SK-N-SH (cell line): Measurements from ENCODE around the gene MAP1B. TPM values are rescaled to one million over a fixed set of nuclear protein-coding genes. Genes with fewer than 3 reads are reported as not detected.

Experiments
- CTCF ChIA-PET: fragments of 300-600, 350-600 bp; formaldehyde crosslinking; extraction: SDS; loops from one replicate; lab custom pipeline; 2021; lab: Yijun Ruan, JAX
- POLR2A ChIA-PET: fragments of 350-600 bp; sonication (Branson Sonifier 250); formaldehyde crosslinking; extraction: SDS; loops from one replicate; lab custom pipeline; 2020; ENCODE audit warnings: antibody characterized with exemption, inconsistent platforms; lab: Yijun Ruan, JAX
- DNase-seq: peaks from one replicate; pipeline ENCODE4 v3.0.0; 2012
- H2AFZ ChIP-seq: fragments of 200-600 bp; sonication (generic); 2 replicates; pipeline ENCODE4 v1.8.1; 2016; ENCODE audit warnings: antibody characterized with exemption, mild to moderate bottlenecking, low read depth
- H3F3A ChIP-seq: fragments of 200-600 bp; sonication (generic); replicated peaks from 2 replicates; pipeline ENCODE3; 2016; ENCODE audit warnings: antibody characterized with exemption, mild to moderate bottlenecking; ENCODE audit not compliant: insufficient read depth
- H3K27ac ChIP-seq, 2 experiments: fragments of 200-500 bp in 1 of 2; fragments of 200-600 bp in 1 of 2; sonication (Bioruptor generic) in 1 of 2; sonication (generic), shearing (Covaris generic) in 1 of 2; 2 replicates each; pipeline versions ENCODE4 v1.5.1 to v1.6.1; 2014 to 2016; ENCODE audit warnings: low read depth in 2 of 2, inconsistent platforms in 1 of 2, low read length in 1 of 2, mild to moderate bottlenecking in 1 of 2, mixed read lengths in 1 of 2
- H3K27me3 ChIP-seq: fragments of 200-600 bp; sonication (generic), shearing (Covaris generic); 2 replicates; pipeline ENCODE4 v1.6.1; 2016; ENCODE audit warnings: mixed run types; ENCODE audit not compliant: insufficient read depth
- H3K36me3 ChIP-seq, 2 experiments: fragments of 200-500 bp in 1 of 2; fragments of 200-600 bp in 1 of 2; sonication (Bioruptor generic) in 1 of 2; sonication (generic) in 1 of 2; replicated peaks in 1 of 2; 2 replicates each; pipeline versions ENCODE3 to v1.5.1; 2014 to 2016; ENCODE audit warnings: low read length in 1 of 2, mild to moderate bottlenecking in 1 of 2; ENCODE audit not compliant: insufficient read depth in 2 of 2, control insufficient read depth in 1 of 2
- H3K4me1 ChIP-seq, 2 experiments: fragments of 200-500 bp in 1 of 2; fragments of 200-600 bp in 1 of 2; sonication (Bioruptor generic) in 1 of 2; sonication (generic), shearing (Covaris generic) in 1 of 2; 2 replicates each; pipeline versions ENCODE4 v1.5.1 to v1.6.1; 2014 to 2016; ENCODE audit warnings: low read depth in 1 of 2, low read length in 1 of 2, mixed run types in 1 of 2; ENCODE audit not compliant: insufficient read depth in 2 of 2, control insufficient read depth in 1 of 2
- H3K4me2 ChIP-seq: fragments of 200-600 bp; sonication (generic), shearing (Covaris generic); 2 replicates; pipeline ENCODE4 v1.6.1; 2017; ENCODE audit warnings: mixed run types
- H3K4me3 ChIP-seq, 2 experiments: fragments of 200-500 bp in 1 of 2; fragments of 200-600 bp in 1 of 2; sonication (Bioruptor generic) in 1 of 2; sonication (generic), shearing (Covaris generic) in 1 of 2; 2 replicates each; pipeline versions ENCODE4 v1.5.1 to v1.8.1; 2014 to 2016; ENCODE audit warnings: low read depth in 2 of 2, inconsistent platforms in 1 of 2, low read length in 1 of 2, mild to moderate bottlenecking in 1 of 2, mixed read lengths in 1 of 2, moderate library complexity in 1 of 2
- H3K79me2 ChIP-seq: fragments of 200-600 bp; sonication (generic); 2 replicates; pipeline ENCODE4 v1.8.1; 2017; ENCODE audit warnings: mild to moderate bottlenecking; ENCODE audit not compliant: insufficient read depth
- H3K9ac ChIP-seq: fragments of 200-600 bp; sonication (generic); 2 replicates; pipeline ENCODE4 v1.6.1; 2017; ENCODE audit warnings: mixed run types
- H3K9me2 ChIP-seq: fragments of 200-600 bp; sonication (generic); 2 replicates; pipeline ENCODE4 v1.6.1; 2017; ENCODE audit warnings: mixed run types
- H3K9me3 ChIP-seq: fragments of 200-600 bp; sonication (generic); 2 replicates; pipeline ENCODE4 v1.6.1; 2017; ENCODE audit warnings: mixed run types, mild to moderate bottlenecking, moderate library complexity
- H4K20me1 ChIP-seq: fragments of 200-600 bp; sonication (generic); 2 replicates; pipeline ENCODE4 v1.6.1; 2017; ENCODE audit warnings: mild to moderate bottlenecking, mixed run types; ENCODE audit not compliant: insufficient read depth
- CTCF ChIP-seq: fragments of 200-600 bp; sonication (generic); IDR thresholded peaks from 2 replicates; pipeline ENCODE4 v1.6.1; 2017; ENCODE audit warnings: antibody characterized with exemption, mild to moderate bottlenecking, moderate library complexity
- ELF1 ChIP-seq: IDR thresholded peaks from 2 replicates; pipeline ENCODE4 v1.4.0; 2012
- EZH2phosphoT487 ChIP-seq: fragments of 200-600 bp; sonication (generic); IDR thresholded peaks from 2 replicates; pipeline ENCODE4 v1.6.1; 2017; ENCODE audit warnings: low read depth, mixed run types, mild to moderate bottlenecking, antibody characterized with exemption, moderate library complexity, borderline replicate concordance
- FOSL2 ChIP-seq: IDR thresholded peaks from 2 replicates; pipeline ENCODE4 v1.4.0; 2012; ENCODE audit warnings: low read depth, mild to moderate bottlenecking, moderate library complexity, borderline replicate concordance
- FOXM1 ChIP-seq: IDR thresholded peaks from 2 replicates; pipeline ENCODE4 v1.4.0; 2012; ENCODE audit warnings: low read depth, mild to moderate bottlenecking
- GABPA ChIP-seq: IDR thresholded peaks from 2 replicates; pipeline ENCODE4 v1.4.0; 2012; ENCODE audit warnings: low read depth, mild to moderate bottlenecking
- JUND ChIP-seq: IDR thresholded peaks from 2 replicates; pipeline ENCODE4 v1.4.0; 2012
- MEF2A ChIP-seq: IDR thresholded peaks from 2 replicates; pipeline ENCODE4 v1.4.0; 2012; ENCODE audit warnings: low read depth, borderline replicate concordance
- MXI1 ChIP-seq: IDR thresholded peaks from 2 replicates; pipeline ENCODE4 v1.6.1; 2012; ENCODE audit warnings: mild to moderate bottlenecking, low read depth, low read length, improper control_type of control experiment
- NFIC ChIP-seq: IDR thresholded peaks from 2 replicates; pipeline ENCODE4 v1.4.0; 2012; ENCODE audit warnings: borderline replicate concordance
- NRF1 ChIP-seq: IDR thresholded peaks from 2 replicates; pipeline ENCODE4 v1.6.1; 2012; ENCODE audit warnings: low read depth, mild to moderate bottlenecking, low read length
- POLR2AphosphoS5 ChIP-seq: IDR thresholded peaks from 2 replicates; pipeline ENCODE4 v1.6.1; 2012; ENCODE audit warnings: low read depth, low read length
- REST ChIP-seq: IDR thresholded peaks from 2 replicates; pipeline ENCODE4 v1.6.1; 2012; ENCODE audit warnings: mild to moderate bottlenecking, low read depth, low read length, moderate library complexity
- RXRA ChIP-seq: IDR thresholded peaks from 2 replicates; pipeline ENCODE4 v1.4.0; 2012; ENCODE audit warnings: low read depth, mild to moderate bottlenecking, borderline replicate concordance
- SIN3A ChIP-seq: IDR thresholded peaks from 2 replicates; pipeline ENCODE4 v1.6.1; 2012; ENCODE audit warnings: low read depth, mild to moderate bottlenecking, low read length, moderate library complexity, borderline replicate concordance
- TAF1 ChIP-seq: IDR thresholded peaks from 2 replicates; pipeline ENCODE4 v1.6.1; 2012; ENCODE audit warnings: low read depth, mild to moderate bottlenecking, low read length, moderate library complexity, borderline replicate concordance
- TCF12 ChIP-seq: IDR thresholded peaks from 2 replicates; pipeline ENCODE4 v1.4.0; 2012
- YY1 ChIP-seq: IDR thresholded peaks from 2 replicates; pipeline ENCODE4 v1.4.0; 2012; ENCODE audit warnings: low read depth, mild to moderate bottlenecking
- ZBTB33 ChIP-seq: IDR thresholded peaks from 2 replicates; pipeline ENCODE4 v1.4.0; 2012; ENCODE audit warnings: low read depth, borderline replicate concordance
- WGBS: methylation state at CpG from one replicate; pipeline ENCODE4 v1.1.6; 2017; ENCODE audit warnings: low lambda C conversion rate; 5-methylcytosine and 5-hydroxymethylcytosine counted together
- polyA plus RNA-seq, 3 experiments: library from polyadenylated mRNA; depleted of rRNA; stranded (reverse); fragments of >200 nt; gene quantifications; 2 replicates each; pipeline ENCODE4 v1.2.3, GENCODE V29; 2012
- TF ChIP-seq, protein P1 (sequence below): IDR thresholded peaks from 2 replicates; pipeline ENCODE4 v1.4.0; 2012; ENCODE audit warnings: low read depth
- TF ChIP-seq, protein P2 (sequence below): fragments of 150-350 bp; IDR thresholded peaks from 2 replicates; pipeline ENCODE4 v1.6.1; 2016; ENCODE audit warnings: mild to moderate bottlenecking, low read depth, low read length
- TF ChIP-seq, protein P3 (sequence below): IDR thresholded peaks from 2 replicates; pipeline ENCODE4 v1.4.0; 2012; ENCODE audit warnings: low read depth, borderline replicate concordance

MAP1B gene
- polyA plus RNA-seq, 1 of the 3 experiments (the other 2 are of a cell fraction), result 47.5 TPM

DNA sequence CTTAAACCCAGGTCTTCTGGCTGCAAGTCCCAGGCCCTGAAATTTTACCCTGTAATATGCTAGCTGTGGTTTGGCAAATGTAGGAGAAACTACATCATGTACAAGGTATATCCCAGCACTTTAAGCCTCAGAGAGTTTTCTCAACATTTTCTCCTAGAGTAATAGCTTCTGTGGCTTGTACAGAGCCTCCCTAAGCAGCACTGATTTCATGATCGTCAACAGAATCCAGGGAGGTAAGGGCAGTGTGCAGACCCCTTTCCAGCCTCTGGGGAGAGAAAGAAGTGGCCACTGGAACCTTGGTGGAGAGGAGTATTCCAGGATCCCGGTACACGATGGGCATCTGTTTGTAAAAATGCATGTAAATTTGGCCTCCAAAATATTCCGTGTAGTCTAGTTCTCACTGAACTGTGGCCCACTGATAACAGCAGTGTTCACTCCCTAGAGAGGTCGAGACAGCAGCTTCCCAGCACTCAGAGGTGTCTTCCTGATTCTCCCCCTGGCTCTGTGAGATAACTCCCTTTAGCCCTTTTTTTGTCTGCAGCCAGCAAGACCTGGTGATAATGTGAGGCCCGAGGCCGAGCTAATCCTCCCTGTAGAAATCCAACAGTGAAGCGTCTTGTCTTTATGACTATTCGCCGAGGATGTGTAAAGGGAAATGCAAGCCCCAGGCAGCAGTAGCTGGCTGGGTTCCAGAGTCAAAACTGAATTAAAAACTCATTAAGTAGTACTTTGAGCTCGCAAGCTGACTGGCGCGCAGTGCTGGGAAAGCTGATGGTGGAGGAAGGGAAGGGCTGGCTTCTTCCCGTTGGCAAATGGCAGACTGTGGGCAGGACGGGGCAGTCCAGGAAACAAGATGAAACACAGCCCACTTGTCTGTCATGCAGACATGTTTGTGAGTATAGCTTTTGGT lies 59.0 kb downstream of the MAP1B start:
- H3K4me1 ChIP-seq, result peaks cover 52 to 55% of the 10 kb centered on the region in 2 experiments
- peak overlapping the region; percentile 83 to 100 for H3K27ac ChIP-seq
- peaks cover 100% of the 10 kb centered on the region for H3K79me2 ChIP-seq
- H3K4me2 ChIP-seq, result peak overlapping the region; percentile 31
- H3K9ac ChIP-seq, result peak overlapping the region; percentile 30; the same call in 1 of the 2 replicates
- ChIA-PET POLR2A (interaction anchor here (0.6 to 2.0 kb wide), 6 partner anchors 56 to 391 kb away, joined by 3 to 11 read pairs (median 6); partner anchors contain the start of genes MAP1B, MRPS27 and PTCD2), CTCF (interaction anchor here (0.6 to 3.0 kb wide), 9 partner anchors 10 to 384 kb away, joined by 3 to 11 read pairs (median 5); no protein-coding TSS in a partner anchor)
- peak; percentile 78 for DNase-seq
- H3K36me3 ChIP-seq, result peaks cover 37 to 69% of the 10 kb centered on the region in 2 experiments
- H3K4me3 ChIP-seq, result peak overlapping the region in 1 of 2 experiments; percentile 13; a peak in 1 of 4 replicates
- no peaks in the 10 kb centered on the region for H3K27me3 ChIP-seq
- H2AFZ ChIP-seq, result no peak overlapping the region
- peaks cover 69% of the 10 kb centered on the region for H3F3A ChIP-seq
- no peaks in the 10 kb centered on the region for H3K9me2 ChIP-seq
- WGBS, result 14% methylated on average over 15 of the region's 15 CpGs
- no peaks in the 10 kb centered on the region for H3K9me3 ChIP-seq
- peaks cover 98% of the 10 kb centered on the region for H4K20me1 ChIP-seq
- TF ChIP-seq ZBTB33 (no peak), EZH2phosphoT487 (no peak), YY1 (no peak), NFIC (peak; percentile 87), MEF2A (no peak), SIN3A (peak; percentile 60; the same call in 1 of the 2 replicates), TCF12 (peak; percentile 68), NRF1 (no peak), ELF1 (no peak), REST (peak; percentile 48; the same call in 1 of the 2 replicates), POLR2AphosphoS5 (peak; percentile 51), FOSL2 (no peak), CTCF (no peak), FOXM1 (no peak), TAF1 (0 out of 2 replicates have a peak, but pooled peaks have one; percentile 42), RXRA (no peak), GABPA (no peak), JUND (no peak), MXI1 (peak; percentile 77; the same call in 1 of the 2 replicates)
- TF ChIP-seq, protein P1, sequence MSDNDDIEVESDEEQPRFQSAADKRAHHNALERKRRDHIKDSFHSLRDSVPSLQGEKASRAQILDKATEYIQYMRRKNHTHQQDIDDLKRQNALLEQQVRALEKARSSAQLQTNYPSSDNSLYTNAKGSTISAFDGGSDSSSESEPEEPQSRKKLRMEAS, result 0 out of 2 replicates have a peak, but pooled peaks have one; percentile 6
- TF ChIP-seq, protein P2, sequence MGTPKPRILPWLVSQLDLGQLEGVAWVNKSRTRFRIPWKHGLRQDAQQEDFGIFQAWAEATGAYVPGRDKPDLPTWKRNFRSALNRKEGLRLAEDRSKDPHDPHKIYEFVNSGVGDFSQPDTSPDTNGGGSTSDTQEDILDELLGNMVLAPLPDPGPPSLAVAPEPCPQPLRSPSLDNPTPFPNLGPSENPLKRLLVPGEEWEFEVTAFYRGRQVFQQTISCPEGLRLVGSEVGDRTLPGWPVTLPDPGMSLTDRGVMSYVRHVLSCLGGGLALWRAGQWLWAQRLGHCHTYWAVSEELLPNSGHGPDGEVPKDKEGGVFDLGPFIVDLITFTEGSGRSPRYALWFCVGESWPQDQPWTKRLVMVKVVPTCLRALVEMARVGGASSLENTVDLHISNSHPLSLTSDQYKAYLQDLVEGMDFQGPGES, result no peak
- TF ChIP-seq, protein P3, sequence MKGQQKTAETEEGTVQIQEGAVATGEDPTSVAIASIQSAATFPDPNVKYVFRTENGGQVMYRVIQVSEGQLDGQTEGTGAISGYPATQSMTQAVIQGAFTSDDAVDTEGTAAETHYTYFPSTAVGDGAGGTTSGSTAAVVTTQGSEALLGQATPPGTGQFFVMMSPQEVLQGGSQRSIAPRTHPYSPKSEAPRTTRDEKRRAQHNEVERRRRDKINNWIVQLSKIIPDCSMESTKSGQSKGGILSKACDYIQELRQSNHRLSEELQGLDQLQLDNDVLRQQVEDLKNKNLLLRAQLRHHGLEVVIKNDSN, result no peak
